HG02884 (cell line): ENCODE data around the gene ZNF407.

Experiments
- ATAC-seq: cut with Tn5 transposase; IDR thresholded peaks from one replicate; pipeline ENCODE4 v1.9.1; 2021; ENCODE audit warnings: mild to moderate bottlenecking, moderate library complexity; ENCODE audit not compliant: unreplicated experiment

ZNF407 gene

DNA sequence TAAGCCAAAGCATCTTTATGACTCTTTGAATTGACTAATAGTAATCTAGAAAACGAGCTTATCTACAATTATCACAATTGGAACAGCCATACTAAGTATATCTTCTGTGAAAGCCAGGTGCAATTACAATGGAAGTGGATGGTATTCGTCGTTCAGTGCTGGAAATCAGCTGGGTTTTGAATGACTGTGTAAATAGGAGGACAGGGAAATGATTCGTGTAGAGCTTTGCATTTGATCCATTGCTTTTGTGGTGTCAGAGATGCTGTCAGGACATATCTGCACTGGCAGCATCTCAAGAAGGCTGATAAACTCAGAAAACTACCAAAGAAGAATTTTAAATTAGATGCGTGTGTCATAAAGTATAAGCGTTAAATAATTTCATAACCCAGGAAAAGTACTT lies 187.1 kb downstream of the ZNF407 start:
- no peak for ATAC-seq

DNA sequence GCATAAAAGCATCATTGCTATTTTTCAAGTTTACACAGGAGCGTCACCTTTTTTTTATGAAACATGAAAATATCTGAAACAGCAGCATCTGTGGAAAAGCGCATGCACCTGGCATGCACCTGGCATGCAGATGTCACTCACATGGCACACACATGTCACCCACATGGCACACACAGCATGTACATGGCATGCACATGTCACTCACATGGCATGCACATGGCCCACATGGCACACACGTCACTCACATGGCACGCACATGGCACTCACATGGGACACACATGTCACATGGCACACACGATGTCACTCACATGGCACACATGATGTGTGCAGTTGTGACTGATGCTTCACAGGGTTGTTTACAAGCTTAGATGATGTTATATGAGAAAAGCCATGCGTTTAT lies 188.0 kb downstream of the ZNF407 start:
- ATAC-seq = no peak

GRCh38 chr18:74788657-74789056 lies 191.0 kb downstream of the ZNF407 start:
- ATAC-seq = no peak

DNA sequence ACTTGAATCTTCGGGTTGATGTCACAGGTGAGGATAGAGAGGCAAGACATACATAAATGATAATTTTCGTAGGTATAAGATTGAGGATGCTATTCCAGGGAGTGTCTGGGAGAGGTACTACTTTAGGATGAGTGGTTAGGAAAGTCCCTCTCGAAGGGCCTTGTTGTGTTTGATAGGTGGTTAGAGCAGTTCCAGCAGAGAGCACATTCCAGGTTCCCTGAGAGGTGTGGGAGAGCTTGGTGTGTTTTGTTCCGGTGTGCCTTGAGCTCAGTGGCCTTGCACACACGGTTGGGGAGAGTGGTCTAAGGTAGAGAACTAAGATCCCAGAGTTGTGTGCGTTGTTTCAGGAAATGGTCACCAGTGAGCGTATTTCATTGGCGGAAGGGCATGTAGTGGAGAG lies 191.4 kb downstream of the ZNF407 start:
- ATAC-seq = no peak

- no peak for ATAC-seq
These were observed 192.8 kb downstream of the ZNF407 start for GRCh38 chr18:74790451-74790850.

DNA sequence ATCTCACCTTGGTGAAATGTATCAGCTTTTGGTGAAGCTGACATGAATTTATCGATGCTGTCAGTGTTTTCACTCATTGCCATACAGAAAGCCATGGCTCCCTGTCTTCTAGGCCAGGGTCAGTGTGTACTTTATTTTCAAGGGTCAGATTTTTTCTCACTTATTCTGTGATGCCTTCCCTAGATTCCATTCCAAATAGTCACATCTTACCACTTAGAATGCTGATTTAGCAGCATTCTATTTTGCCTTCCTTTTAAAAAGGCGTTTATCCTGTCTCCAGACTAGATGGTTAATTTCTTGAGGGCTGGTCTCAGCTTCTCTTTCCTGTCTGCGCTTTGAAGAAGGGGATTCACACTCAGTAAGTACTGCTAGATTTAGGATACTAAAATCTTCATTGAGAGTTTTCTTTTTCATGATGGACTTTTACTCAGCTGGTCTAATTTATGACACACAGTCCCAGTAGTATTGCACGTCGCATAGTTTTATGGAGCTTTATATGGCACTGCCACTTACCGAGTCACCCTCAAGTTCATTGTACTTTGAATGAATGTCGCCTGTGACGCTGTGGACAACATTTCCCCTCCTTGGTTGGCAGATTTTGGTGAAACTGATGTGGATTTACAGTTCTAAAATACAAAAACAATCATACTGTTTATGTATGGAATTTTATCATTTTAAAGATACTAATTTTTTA lies 194.0 kb downstream of the ZNF407 start:
- ATAC-seq = no peak

- no peak for ATAC-seq
These were observed 196.1 kb downstream of the ZNF407 start for GRCh38 chr18:74793746-74794145.

- no peak for ATAC-seq
These were observed 198.1 kb downstream of the ZNF407 start for GRCh38 chr18:74795751-74796150.

DNA sequence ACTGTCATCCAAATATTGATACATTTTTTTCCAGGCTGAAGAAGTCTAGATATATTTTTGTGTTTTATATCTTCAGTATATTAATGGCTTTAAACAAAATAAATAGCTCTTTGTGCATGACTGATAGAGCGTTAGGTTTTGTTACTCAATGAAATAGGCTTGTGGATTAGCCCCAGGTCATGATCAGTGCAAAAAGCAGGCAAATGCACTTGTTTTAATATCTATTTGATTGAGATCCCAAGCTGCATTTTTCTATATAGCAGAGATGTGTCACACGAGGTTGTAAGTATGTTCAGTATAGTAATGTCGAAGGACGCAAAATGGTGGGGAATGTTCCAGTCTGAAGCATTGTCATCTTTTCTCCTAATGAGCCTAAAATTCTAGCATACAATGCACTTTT lies 198.5 kb downstream of the ZNF407 start:
- no peak for ATAC-seq

GRCh38 chr18:74796841-74797576 lies 199.3 kb downstream of the ZNF407 start:
- peak; percentile 99 for ATAC-seq

- peak; percentile 28 for ATAC-seq
These were observed 200.0 kb downstream of the ZNF407 start for GRCh38 chr18:74797577-74798151.

GRCh38 chr18:74799542-74799941 lies 201.9 kb downstream of the ZNF407 start:
- ATAC-seq = no peak

DNA sequence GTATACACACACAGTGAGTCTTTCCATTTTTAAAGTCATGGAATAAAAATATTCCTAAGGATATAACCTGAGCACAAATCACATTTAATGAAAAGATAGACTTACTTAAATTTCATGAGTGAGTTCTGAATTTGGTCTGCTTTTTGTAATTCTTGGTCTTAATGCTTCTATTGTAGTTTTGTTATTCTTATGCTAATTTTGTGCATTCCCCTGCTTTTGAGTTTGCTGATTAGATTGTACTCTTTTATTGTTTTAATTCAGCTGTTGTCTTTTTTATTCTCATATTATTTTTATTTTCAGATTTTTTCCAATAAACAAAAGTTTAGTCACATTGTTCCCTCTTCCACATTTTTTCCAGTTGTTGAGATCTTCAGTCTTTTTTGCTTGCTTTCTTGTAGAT lies 202.4 kb downstream of the ZNF407 start:
- no peak for ATAC-seq

GRCh38 chr18:74803117-74803516 lies 205.4 kb downstream of the ZNF407 start:
- ATAC-seq = no peak

DNA sequence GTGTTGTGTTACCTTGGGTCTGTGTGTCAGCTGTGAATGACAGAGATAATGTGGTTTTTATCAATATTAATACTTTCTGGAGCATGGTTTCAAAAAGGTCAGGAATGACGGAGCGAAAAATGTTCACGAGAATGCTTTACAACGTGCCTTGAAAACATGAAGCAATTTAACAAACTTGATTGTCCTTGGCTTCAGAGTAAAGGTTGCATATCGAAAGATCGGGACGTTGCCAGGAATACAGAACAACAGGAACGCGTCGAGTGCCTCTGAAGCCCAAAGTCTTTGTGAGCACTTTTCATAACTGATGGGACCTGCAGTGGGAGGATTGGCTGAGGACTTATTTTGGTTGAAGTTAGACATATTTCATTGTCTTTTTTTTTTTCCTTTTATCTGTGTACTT lies 206.1 kb downstream of the ZNF407 start:
- ATAC-seq = no peak

DNA sequence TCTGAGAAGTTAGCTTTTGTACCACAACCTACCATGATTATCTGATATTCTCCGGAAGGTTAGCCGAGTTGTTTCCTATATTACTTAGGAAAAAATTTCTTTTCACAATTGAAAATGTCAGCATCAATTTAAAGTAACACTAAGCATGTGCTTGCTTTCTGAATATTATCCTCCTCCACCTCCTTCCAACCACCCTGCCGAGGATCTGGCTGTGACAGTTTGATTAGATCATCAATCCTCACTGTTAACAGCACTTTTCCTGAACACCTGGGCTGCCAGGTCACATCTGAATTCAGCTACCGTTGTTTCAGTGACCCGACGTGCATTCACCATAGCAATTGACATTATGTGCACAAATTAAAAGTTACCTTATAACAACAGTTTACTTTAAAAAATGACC lies 207.0 kb downstream of the ZNF407 start:
- ATAC-seq = no peak

DNA sequence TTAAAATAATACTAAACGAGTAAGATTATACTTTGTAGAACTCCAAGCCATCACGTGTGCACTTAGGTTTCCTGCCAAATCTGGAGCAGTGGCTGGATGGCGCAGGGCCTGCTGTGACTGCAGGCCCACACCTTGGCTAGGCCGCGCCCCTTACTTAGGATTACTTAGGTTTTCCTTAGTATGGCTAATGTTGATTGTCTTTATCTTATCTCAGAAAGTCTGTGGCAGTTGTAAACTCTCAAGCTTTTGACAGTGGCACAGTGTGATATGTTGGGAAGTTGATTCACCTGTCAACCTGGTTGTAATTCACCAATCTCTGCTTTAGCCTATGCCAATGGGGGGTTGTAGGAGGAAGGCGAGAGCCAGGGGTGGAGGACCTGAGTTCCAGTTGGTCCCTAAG lies 208.4 kb downstream of the ZNF407 start:
- no peak for ATAC-seq

- peak; percentile 99 for ATAC-seq
These were observed 209.2 kb downstream of the ZNF407 start for GRCh38 chr18:74806700-74807416.

DNA sequence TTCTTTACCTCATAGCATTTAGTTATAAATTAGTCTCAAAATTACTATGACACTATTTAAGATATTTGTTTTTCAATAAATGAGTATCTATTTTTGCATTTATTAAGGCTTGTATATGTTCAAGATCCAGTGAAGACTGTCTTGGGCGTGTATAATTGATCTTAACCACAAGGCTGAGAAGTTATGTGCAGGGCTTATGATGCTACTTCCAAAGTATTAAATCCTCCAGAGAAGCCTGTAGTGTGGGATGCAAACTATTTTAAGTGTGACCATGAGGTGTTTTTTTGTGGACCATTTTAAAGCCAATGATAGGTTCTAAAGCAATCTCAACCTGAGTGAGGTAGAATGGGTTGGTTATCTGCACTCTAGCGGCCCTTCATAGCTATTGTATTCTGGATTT lies 219.9 kb downstream of the ZNF407 start:
- ATAC-seq = no peak

- no peak for ATAC-seq
These were observed 221.0 kb downstream of the ZNF407 start for GRCh38 chr18:74818516-74819175.

DNA sequence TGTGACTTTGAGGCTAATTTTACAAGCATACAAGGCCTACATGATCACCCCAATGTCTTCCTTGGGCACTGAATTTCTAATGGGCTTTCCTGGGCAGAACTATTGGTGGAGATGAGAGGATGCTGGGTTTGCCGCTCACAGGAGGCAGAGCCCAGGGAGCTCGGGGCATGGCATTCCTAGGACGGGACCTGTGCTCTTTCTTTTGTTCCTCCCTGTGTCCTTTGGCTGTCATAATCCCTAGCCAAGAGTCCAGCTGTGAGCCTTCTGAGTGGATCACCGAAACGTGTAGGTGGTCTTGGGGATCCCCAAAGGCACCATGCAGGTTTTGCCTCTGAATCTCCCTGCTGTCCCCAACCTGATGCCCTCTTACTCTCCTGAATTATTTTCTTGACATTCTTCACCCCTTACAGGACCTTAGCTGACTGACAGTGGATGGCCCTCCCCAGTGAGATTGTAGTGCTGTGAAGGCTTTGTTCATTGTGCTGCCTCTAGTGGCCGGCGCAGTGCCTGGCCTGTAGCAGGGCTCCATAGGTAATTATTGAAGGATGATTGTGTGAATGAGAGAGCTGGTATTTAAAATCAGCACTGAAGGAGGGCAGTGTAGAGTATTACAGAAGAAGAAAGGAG lies 221.9 kb downstream of the ZNF407 start:
- ATAC-seq = peak; percentile 82
